ENCODE measurements around the gene SMARCC2. TPM values are rescaled to one million over a fixed set of nuclear protein-coding genes. Genes with fewer than 3 reads are reported as not detected.

SMARCC2 gene
- total and polyA plus RNA-seq, 2 of the 13 experiments (the other 11 are each of a cell fraction or from before 2014, with no cell fraction given): 21.3 to 24.1 TPM

GRCh38 chr12:56178347-56178746 lies 10.9 kb downstream of the SMARCC2 start:
- H3K36me3 ChIP-seq (replicated peaks in 1 of 2; ENCODE audit: control insufficient read depth in 1 of 2, insufficient read depth in 2 of 2, low read length in 2 of 2): peaks cover 21 to 43% of the 10 kb centered on the region in 2 experiments
- no peaks in the 10 kb centered on the region for H3K9me3 ChIP-seq (ENCODE audit: low read length)
- no peak for FAIRE-seq
- H3K27ac ChIP-seq (ENCODE audit: extremely low read length, insufficient read depth, low read length): no peak overlapping the region
- BruUV-seq (replicated peaks): no TSS peak
- H3K79me2 ChIP-seq (ENCODE audit: insufficient read depth, low read length): no peaks in the 10 kb centered on the region
- 97% methylated on average over 3 of the region's 3 CpGs for WGBS (ENCODE audit: low lambda C conversion rate)
- no peak overlapping the region for H3K9ac ChIP-seq (ENCODE audit: insufficient read depth, low read depth, low read length)
- ChIA-PET CTCF (ENCODE audit: low intra/inter-chr PET ratio, low total read pairs) (no interaction called here), POLR2A (interaction anchor here (1.0 to 1.6 kb wide), 3 partner anchors 10 to 15 kb away, joined by 3 to 5 read pairs (median 3); partner anchors contain the start of gene SMARCC2)
- intact Hi-C loops (cut with micrococcal nuclease; ENCODE audit: unreplicated experiment): no loop called here
- no peaks in the 10 kb centered on the region; a peak in 1 of 5 replicates for H3K27me3 ChIP-seq (ENCODE audit: control insufficient read depth in 1 of 2, insufficient read depth in 2 of 2, low read length in 2 of 2)
- in situ Hi-C loops (cut with HindIII; ENCODE audit: extremely low pct_ligation_motif_present, low pct_unique_long_range_greater_than_20kb): no loop called here
- H4K20me1 ChIP-seq (ENCODE audit: insufficient read depth, low read length): no peaks in the 10 kb centered on the region
- no peak overlapping the region for H2AFZ ChIP-seq (ENCODE audit: low read length)
- H3K4me3 ChIP-seq (replicated peaks in 1 of 3; ENCODE audit: insufficient read depth in 1 of 3, low read depth in 2 of 3, low read length in 3 of 3): no peak overlapping the region
- no peak; the same call in 2 of the 3 replicates for ATAC-seq
- H3K4me2 ChIP-seq (ENCODE audit: low read depth, low read length): no peak overlapping the region
- DNase-seq (ENCODE audit: low spot score): no peak
- H3K4me1 ChIP-seq (ENCODE audit: insufficient read depth, low read length): no peaks in the 10 kb centered on the region
- TF ChIP-seq HDAC1 (CRISPR knock-in tag; IDR thresholded peaks at IDR 0.05) (no peak), ZFP36L1 (CRISPR knock-in tag; IDR thresholded peaks at IDR 0.05) (no peak), ZNF276 (CRISPR knock-in tag; IDR thresholded peaks at IDR 0.05; ENCODE audit: low read depth) (no peak), ZNF230 (CRISPR knock-in tag; IDR thresholded peaks at IDR 0.05) (no peak), ZNF232 (CRISPR knock-in tag; IDR thresholded peaks at IDR 0.05; ENCODE audit: borderline replicate concordance) (no peak), ZNF362 (CRISPR knock-in tag; IDR thresholded peaks at IDR 0.05; ENCODE audit: borderline replicate concordance) (no peak), ZNF44 (CRISPR knock-in tag; IDR thresholded peaks at IDR 0.05) (no peak), ZFP37 (CRISPR knock-in tag; IDR thresholded peaks at IDR 0.05; ENCODE audit: borderline replicate concordance) (no peak), ESRRA (CRISPR knock-in tag; IDR thresholded peaks at IDR 0.05; ENCODE audit: low read depth) (no peak), PHB2 (IDR thresholded peaks at IDR 0.05; ENCODE audit: partially characterized antibody) (no peak), ATF5 (CRISPR knock-in tag; IDR thresholded peaks at IDR 0.05; ENCODE audit: low read depth) (no peak), ZNF263 (CRISPR knock-in tag; IDR thresholded peaks at IDR 0.05) (no peak), ZNF850 (CRISPR knock-in tag; conservative IDR thresholded peaks at IDR 0.05) (no peak), KLF6 (CRISPR knock-in tag; IDR thresholded peaks at IDR 0.05) (no peak), ISX (CRISPR knock-in tag; conservative IDR thresholded peaks at IDR 0.05) (no peak), ATF7-NPFF (CRISPR knock-in tag; IDR thresholded peaks at IDR 0.05; ENCODE audit: low read depth) (no peak), AHDC1 (CRISPR knock-in tag; IDR thresholded peaks at IDR 0.05; ENCODE audit: borderline replicate concordance) (no peak)
